Heart right ventricle (tissue), 16 donors: ENCODE measurements around the gene RPS3A. TPM values are rescaled to one million over a fixed set of nuclear protein-coding genes. Genes with fewer than 3 reads are reported as not detected.

Experiments
- ATAC-seq, 8 donors: fragments of 200-7000 bp; cut with Tn5 transposase; one replicate each; pipeline ENCODE4 v1.9.1; 2020; ENCODE audit warnings: mild to moderate bottlenecking in 8 of 8, moderate library complexity in 8 of 8, moderate number of reproducible peaks in 1 of 8
- DNase-seq, 2 donors: peaks; one replicate each; pipeline ENCODE4 v3.0.0-alpha.2; 2020
- H3K27ac ChIP-seq, 10 donors: fragments of 200-600 bp; sonication (generic) in 2 of 10; one replicate each; pipeline versions ENCODE4 v1.5.0 to v1.8.0; 2020 to 2022; ENCODE audit warnings: mild to moderate bottlenecking in 3 of 10
- H3K27me3 ChIP-seq, 7 donors: fragments of 200-600 bp; one replicate each; pipeline ENCODE4 v1.8.0; 2021 to 2022; ENCODE audit warnings: mild to moderate bottlenecking in 2 of 7
- H3K36me3 ChIP-seq, 9 donors: fragments of 200-600 bp; sonication (generic) in 1 of 9; one replicate each; pipeline versions ENCODE4 v1.5.0 to v1.8.0; 2020 to 2022; ENCODE audit warnings: mild to moderate bottlenecking in 2 of 9
- H3K4me1 ChIP-seq, 9 donors: fragments of 200-600 bp; sonication (generic) in 1 of 9; one replicate each; pipeline versions ENCODE4 v1.5.0 to v1.8.0; 2020 to 2022; ENCODE audit warnings: mild to moderate bottlenecking in 4 of 9
- H3K4me3 ChIP-seq, 10 donors: fragments of 200-600 bp; sonication (generic) in 2 of 10; one replicate each; pipeline versions ENCODE4 v1.5.0 to v1.8.0; 2020 to 2022; ENCODE audit warnings: mild to moderate bottlenecking in 7 of 10, moderate library complexity in 2 of 10
- H3K9me3 ChIP-seq, 11 donors: fragments of 200-600 bp in 10 of 11; sonication (generic) in 2 of 11; one replicate each; pipeline versions ENCODE4 v1.5.0 to v1.8.0; 2013 to 2022; ENCODE audit warnings: mild to moderate bottlenecking in 2 of 11, control low read depth in 1 of 11, moderate library complexity in 1 of 11
- WGBS, 2 donors: extraction: QIAGEN DNeasy Blood & Tissue Kit; methylation state at CpG; one replicate each; pipeline ENCODE4 v1.1.7; 2013; ENCODE audit warnings: inconsistent platforms in 1 of 2; 5-methylcytosine and 5-hydroxymethylcytosine counted together
- intact Hi-C, 10 donors: fragments of 100-400 bp; cut with DNase I; formaldehyde crosslinking; loops; one replicate each; pipeline versions ENCODE4 v1.11.1 to v1.14.2; 2022
- polyA plus RNA-seq, 2 donors: library from polyadenylated mRNA; stranded (reverse); fragments of 200-250 nt; gene quantifications; one replicate each; pipeline ENCODE4 v1.2.3, GENCODE V29; 2013
- total RNA-seq, 10 donors: library from RNA; stranded (reverse); fragmentation: NEBNext Ultra II Directional in 3 of 10; extraction: Animal tissue kit (Norgen Biotek cat#: 25700) in 3 of 10; gene quantifications; one replicate each; pipeline versions ENCODE4 v1.2.1 to v1.2.4, GENCODE V29; 2021 to 2023
- TF ChIP-seq, protein P1 (sequence below), 9 donors: fragments of 200-600 bp; sonication (generic) in 2 of 9; IDR thresholded peaks; one replicate each; pipeline versions ENCODE4 v1.5.0 to v1.8.0; 2021 to 2022; ENCODE audit warnings: antibody characterized with exemption in 9 of 9, mild to moderate bottlenecking in 5 of 9, moderate library complexity in 1 of 9
- donor health status: Arrhythmogenic right ventricular cardiomyopathy.
- donor health status: ischemic (EF 13 %, LVEDD 7.1; RV severe dilation, severe dysfunction).
- donor health status: healthy with polysubstance abuse.
- donor health status: DM: no; HTN: yes; CAD: no.
- donor health status: DM: no; HTN: no; CAD: no.
- donor health status: ischemic (EF 25% LVEDD 6.9; RV normal size, moderate dysfunction).
- donor health status: ischemic (EF 25% LVEDD 5.7; RV mildly dilated, moderate dysfunction).
- donor health status: healthy.
- donor health status: DM: yes; HTN: yes; CAD: no.
- donor health status: Ischemic cardiomyopathy.
- donor health status: ischemic (EF 35%, LVEDD 5.7; RV mildly dilated, moderate dysfunction).
- donor health status: nonischemic (EF 11% LVEDD 7.7; RV severe dilation, severe dysfunction).
- donor health status: DM: yes; HTN: yes; CAD: no.
- donor health status: PGD.
- donor health status: ischemic (EF 29% LVEDD 5.4; RV normal size, mild dysfunction).
- donor health status: nonischemic (EF 23%, LVEDD 6.1; RV moderate dilation, normal function).

Gene RPS3A
- total and polyA plus RNA-seq, 12 donors: 716 to 2,252 (median 881) TPM

DNA sequence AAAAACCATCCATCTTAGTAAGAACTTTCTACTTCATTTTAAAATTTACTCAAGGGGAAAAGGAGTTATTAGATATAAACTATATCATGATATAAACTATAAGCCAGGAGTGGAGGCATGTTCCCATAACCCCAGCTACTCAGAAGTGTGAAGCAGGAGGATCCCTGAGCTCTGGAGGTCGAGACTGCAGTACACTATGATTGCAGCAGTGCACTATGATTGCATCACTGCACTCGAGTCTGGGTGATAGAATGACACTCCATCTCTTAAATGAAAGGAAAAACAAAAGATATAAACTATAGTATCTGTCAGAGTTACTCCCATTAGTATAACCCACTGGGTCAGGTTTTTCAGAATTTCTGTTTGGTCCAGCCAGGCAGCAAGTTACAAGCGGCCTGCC is 47.6 kb downstream of the RPS3A start:
- Histone ChIP-seq H3K9me3 (no peaks in the 10 kb centered on the region), H3K27me3 (no peaks in the 10 kb centered on the region), H3K4me1 (peaks cover 0 to 13% (median 4%) of the 10 kb centered on the region in 9 donors), H3K36me3 (peaks cover 0 to 81% (median 49%) of the 10 kb centered on the region in 9 donors), H3K4me3 (no peak overlapping the region), H3K27ac (no peak overlapping the region)
- TF ChIP-seq, protein P1, sequence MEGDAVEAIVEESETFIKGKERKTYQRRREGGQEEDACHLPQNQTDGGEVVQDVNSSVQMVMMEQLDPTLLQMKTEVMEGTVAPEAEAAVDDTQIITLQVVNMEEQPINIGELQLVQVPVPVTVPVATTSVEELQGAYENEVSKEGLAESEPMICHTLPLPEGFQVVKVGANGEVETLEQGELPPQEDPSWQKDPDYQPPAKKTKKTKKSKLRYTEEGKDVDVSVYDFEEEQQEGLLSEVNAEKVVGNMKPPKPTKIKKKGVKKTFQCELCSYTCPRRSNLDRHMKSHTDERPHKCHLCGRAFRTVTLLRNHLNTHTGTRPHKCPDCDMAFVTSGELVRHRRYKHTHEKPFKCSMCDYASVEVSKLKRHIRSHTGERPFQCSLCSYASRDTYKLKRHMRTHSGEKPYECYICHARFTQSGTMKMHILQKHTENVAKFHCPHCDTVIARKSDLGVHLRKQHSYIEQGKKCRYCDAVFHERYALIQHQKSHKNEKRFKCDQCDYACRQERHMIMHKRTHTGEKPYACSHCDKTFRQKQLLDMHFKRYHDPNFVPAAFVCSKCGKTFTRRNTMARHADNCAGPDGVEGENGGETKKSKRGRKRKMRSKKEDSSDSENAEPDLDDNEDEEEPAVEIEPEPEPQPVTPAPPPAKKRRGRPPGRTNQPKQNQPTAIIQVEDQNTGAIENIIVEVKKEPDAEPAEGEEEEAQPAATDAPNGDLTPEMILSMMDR (IDR thresholded peaks at IDR 0.05): no peak
- intact Hi-C loops: no loop called here
- DNase-seq (no peak), ATAC-seq (no peak)
- WGBS, 2 donors: 84 to 90% methylated on average over 3 of the region's 3 CpGs

DNA sequence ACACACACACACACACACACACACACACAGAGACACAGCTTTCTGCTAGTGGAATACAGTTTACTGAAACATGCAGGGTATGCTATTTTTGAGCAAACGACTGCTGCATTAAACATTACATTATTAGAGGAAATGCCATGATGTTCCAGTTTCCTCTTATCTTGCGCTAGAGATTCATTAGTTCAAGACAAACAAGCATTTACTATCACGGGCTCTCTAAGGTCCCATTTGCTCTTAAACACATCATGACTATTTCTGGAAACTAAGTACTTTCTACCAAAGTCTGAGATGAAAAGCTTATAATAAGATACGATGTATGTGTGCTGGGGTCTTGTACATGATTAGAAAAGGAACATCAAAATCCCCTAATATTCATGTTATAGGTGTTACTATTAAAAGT is 48.8 kb downstream of the RPS3A start:
- TF ChIP-seq, protein P1 (IDR thresholded peaks at IDR 0.05): no peak
- WGBS, 2 donors: 71 to 79% methylated on average over 4 of the region's 4 CpGs
- peaks cover 0 to 13% (median 4%) of the 10 kb centered on the region in 9 donors for H3K4me1 ChIP-seq
- intact Hi-C loops: no loop called here
- H3K36me3 ChIP-seq: peaks cover 0 to 69% (median 38%) of the 10 kb centered on the region in 9 donors
- no peak overlapping the region for H3K27ac ChIP-seq
- no peak for ATAC-seq
- no peaks in the 10 kb centered on the region for H3K9me3 ChIP-seq
- H3K4me3 ChIP-seq: no peak overlapping the region
- no peak for DNase-seq
- H3K27me3 ChIP-seq: no peaks in the 10 kb centered on the region

DNA sequence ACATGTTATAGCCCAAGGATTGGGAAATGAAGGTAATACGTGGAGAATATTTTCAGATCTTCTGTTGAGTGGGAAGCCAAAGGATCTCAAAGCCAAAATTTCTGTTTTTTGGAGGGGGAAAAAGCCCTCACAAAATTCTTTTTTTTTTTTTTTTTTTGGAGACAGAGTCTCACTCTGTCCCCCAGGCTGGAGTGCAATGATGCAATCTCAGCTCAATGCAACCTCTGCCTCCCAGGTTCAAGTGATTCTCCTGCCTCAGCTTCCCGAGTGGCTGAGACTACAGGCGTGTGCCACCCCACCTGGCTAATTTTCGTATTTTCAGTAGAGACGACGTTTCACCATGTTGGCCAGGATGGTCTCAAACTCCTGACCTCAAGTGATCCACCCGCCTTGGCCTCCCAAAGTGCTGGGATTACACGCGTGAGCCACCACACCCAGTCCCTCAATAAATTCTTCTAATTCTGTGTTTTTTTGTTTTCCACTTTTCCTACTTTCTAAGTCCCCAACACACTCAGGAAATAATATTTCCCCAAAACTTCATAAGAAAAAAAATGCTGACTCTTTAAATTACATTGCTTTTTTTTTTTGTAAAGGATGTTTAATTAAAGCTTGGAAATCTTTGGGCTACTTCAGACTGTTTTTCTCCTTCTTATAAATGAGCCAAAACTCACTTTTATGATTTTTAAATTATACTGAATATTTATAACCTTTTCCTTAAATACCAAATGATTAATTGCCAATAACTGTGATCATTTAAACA is 51.6 kb downstream of the RPS3A start:
- intact Hi-C loops: no loop called here
- Histone ChIP-seq H3K27ac (no peak overlapping the region), H3K27me3 (no peaks in the 10 kb centered on the region), H3K36me3 (peaks cover 0 to 69% (median 32%) of the 10 kb centered on the region in 9 donors), H3K4me3 (no peak overlapping the region), H3K9me3 (no peaks in the 10 kb centered on the region), H3K4me1 (no peaks in the 10 kb centered on the region)
- no peak for DNase-seq
- 94 to 96% methylated on average over 9 of the region's 9 CpGs for WGBS, 2 donors
- TF ChIP-seq, protein P1 (IDR thresholded peaks at IDR 0.05): no peak
- no peak for ATAC-seq

DNA sequence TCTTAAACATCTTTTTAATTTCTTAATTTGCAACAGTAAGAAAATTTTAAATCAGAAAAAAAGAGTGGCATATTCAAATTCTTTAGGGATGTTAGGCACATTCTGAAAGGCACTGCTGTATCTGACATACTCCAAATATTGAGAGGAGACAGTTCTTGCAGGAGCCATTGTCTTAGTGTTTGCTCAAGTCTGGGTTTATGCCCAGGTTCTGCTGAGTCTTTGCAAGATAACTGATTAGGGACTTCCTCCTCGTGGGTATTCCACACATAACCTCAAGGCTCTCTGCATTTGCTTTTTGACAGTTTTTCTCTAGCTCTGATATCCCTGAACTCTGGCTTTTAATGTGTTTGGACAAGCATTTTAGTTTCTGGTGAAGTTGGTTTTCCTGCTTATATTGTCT is 52.6 kb downstream of the RPS3A start:
- Histone ChIP-seq H3K4me1 (no peaks in the 10 kb centered on the region), H3K36me3 (peaks cover 0 to 69% (median 23%) of the 10 kb centered on the region in 9 donors), H3K27me3 (no peaks in the 10 kb centered on the region), H3K9me3 (no peaks in the 10 kb centered on the region), H3K27ac (no peak overlapping the region), H3K4me3 (no peak overlapping the region)
- no peak for ATAC-seq
- TF ChIP-seq, protein P1 (IDR thresholded peaks at IDR 0.05): no peak
- WGBS, 2 donors: 21 to 52% methylated on average over 1 of the region's 1 CpG
- intact Hi-C loops: no loop called here
- no peak for DNase-seq
